Measurements from ENCODE around the gene GART.
"Not testable (repeated sequence)": the region's sequence is repeated elsewhere in the genome, so short reads cannot be mapped to it uniquely, and the experiment has no call there.

GART gene

GRCh38 chr21:33469183-33469582 lies 72.7 kb downstream of the GART start:
- not testable (repeated sequence) for DNase-seq (ENCODE audit: low spot score)

- DNase-seq (ENCODE audit: low spot score): no peak
Observed at GRCh38 chr21:33461538-33462250, 80.2 kb downstream of the GART start.

- DNase-seq (ENCODE audit: low spot score): no peak
Observed at GRCh38 chr21:33458861-33459260, 83.1 kb downstream of the GART start.

- no peak for DNase-seq (ENCODE audit: low spot score)
Observed at GRCh38 chr21:33455686-33456446, 86.1 kb downstream of the GART start.
